Renal cortex interstitium (tissue), 11 donors: Measurements from ENCODE around the gene SECISBP2. TPM values are rescaled to one million over a fixed set of nuclear protein-coding genes. Genes with fewer than 3 reads are reported as not detected.

Experiments used
- DNase-seq, 11 donors: peaks; one replicate each; pipeline ENCODE4 v3.0.0-alpha.2; 2013; ENCODE audit warnings: low read depth in 9 of 11, low spot score in 4 of 11; ENCODE audit errors: extremely low read depth in 1 of 11
- polyA plus RNA-seq, 3 donors: library from polyadenylated mRNA; unstranded; fragments of 120-200 nt; gene quantifications; one replicate each; pipeline ENCODE4 v1.2.1, GENCODE V29; 2013; ENCODE audit not compliant: insufficient read length in 3 of 3

SECISBP2 gene
- polyA plus RNA-seq, 3 donors: 60.3 to 105 (median 75.6) TPM

GRCh38 chr9:89388084-89388867 is 70.0 kb downstream of the SECISBP2 start:
- DNase-seq: no peak

GRCh38 chr9:89388868-89389177 is 70.5 kb downstream of the SECISBP2 start:
- no peak for DNase-seq

GRCh38 chr9:89390068-89390555 is 71.8 kb downstream of the SECISBP2 start:
- DNase-seq: no peak

- DNase-seq: no peak
These were observed 72.3 kb downstream of the SECISBP2 start for GRCh38 chr9:89390578-89391116.

GRCh38 chr9:89391585-89391984 is 73.3 kb downstream of the SECISBP2 start:
- no peak for DNase-seq

- no peak for DNase-seq
These were observed 76.1 kb downstream of the SECISBP2 start for GRCh38 chr9:89394412-89394811.

- no peak for DNase-seq
These were observed 77.8 kb downstream of the SECISBP2 start for GRCh38 chr9:89395931-89396710.

- DNase-seq: no peak
These were observed 79.2 kb downstream of the SECISBP2 start for GRCh38 chr9:89397471-89397870.

- no peak for DNase-seq
These were observed 80.3 kb downstream of the SECISBP2 start for GRCh38 chr9:89398621-89399020.

GRCh38 chr9:89400403-89401116 is 82.3 kb downstream of the SECISBP2 start:
- DNase-seq: no peak

GRCh38 chr9:89402695-89403427 is 84.6 kb downstream of the SECISBP2 start:
- DNase-seq: no peak

- DNase-seq: no peak
These were observed 85.8 kb downstream of the SECISBP2 start for GRCh38 chr9:89404074-89404473.

GRCh38 chr9:89405826-89406225 is 87.5 kb downstream of the SECISBP2 start:
- no peak for DNase-seq

GRCh38 chr9:89407070-89407469 is 88.8 kb downstream of the SECISBP2 start:
- no peak for DNase-seq

GRCh38 chr9:89408628-89409101 is 90.4 kb downstream of the SECISBP2 start:
- no peak for DNase-seq
